Melanocyte of skin (primary cell): ENCODE results near the gene SLAIN2. TPM values are rescaled to one million over a fixed set of nuclear protein-coding genes. Genes with fewer than 3 reads are reported as not detected.

Experiments
- total RNA-seq, 2 donors: library from RNA; depleted of rRNA; stranded (reverse); fragments of >200 nt; gene quantifications; 2 replicates each; pipeline ENCODE4 v1.2.3, GENCODE V29; 2012

Gene SLAIN2
- 10 to 100 TPM; 43.0 to 46.3 TPM for total RNA-seq

DNA sequence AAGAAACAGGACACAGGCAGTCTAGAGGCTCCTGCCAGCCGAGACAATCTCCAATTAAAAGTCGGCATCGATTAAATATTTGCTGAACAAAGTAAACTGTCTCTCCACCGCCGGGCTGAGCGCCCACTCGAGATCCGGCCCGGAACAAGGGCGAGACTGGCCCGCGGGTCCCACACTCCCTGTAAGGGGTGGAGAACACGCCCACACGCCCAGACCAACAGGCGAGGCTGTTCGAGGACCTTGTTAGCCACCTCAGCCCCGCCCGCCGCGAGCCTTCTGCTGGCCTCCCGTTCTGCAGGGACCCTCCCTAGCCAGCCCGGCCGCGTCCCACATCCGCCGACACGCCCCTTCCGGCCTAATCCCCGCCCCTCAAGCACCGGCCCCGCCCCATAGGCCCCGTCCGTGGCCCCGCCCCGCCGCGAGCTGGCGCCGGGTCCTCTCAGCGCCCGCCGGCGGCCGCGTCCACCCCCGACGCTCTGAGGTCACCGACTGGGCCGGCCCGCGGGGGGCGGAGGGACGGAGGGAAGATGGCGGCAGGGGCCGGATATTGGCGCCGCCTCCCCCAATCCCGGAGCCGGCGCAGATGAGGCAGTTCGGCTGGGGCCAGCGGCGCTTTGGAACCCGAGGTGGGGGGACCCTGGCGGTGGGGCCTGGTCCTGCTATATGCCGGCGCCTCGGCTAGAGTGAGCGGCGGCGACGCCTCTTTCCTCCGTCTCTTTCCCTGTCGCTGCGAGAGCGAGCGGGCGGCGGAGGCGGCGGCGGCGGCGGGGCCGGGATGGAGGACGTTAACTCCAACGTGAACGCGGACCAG is at the start of gene SLAIN2:
Gene SLAIN2 (plus strand): TSS at position 565 of the 811 bp plus-strand sequence. CDS start 211 bp downstream, at position 776.

Other genes starting within 250 kb of the SLAIN2 start
- under 1 TPM; 0.33 to 0.34 TPM for gene TXK, start 207.3 kb upstream of the SLAIN2 start, total RNA-seq
- gene TEC, start 71.7 kb upstream of the SLAIN2 start, total RNA-seq: 1 to 10 TPM; 1.0 to 1.3 TPM
- gene SLC10A4, start 141.8 kb downstream of the SLAIN2 start, total RNA-seq: not detected
- not detected for gene ZAR1, start 148.7 kb downstream of the SLAIN2 start, total RNA-seq